Omental fat pad (tissue), 4 donors: Measurements from ENCODE around the gene DNAH10. TPM values are rescaled to one million over a fixed set of nuclear protein-coding genes. Genes with fewer than 3 reads are reported as not detected.

Experiments used
- ATAC-seq: fragments of 150-250 bp; one replicate; pipeline ENCODE4 v1.9.1; 2016; ENCODE audit warnings: mild to moderate bottlenecking, moderate library complexity; ENCODE audit not compliant: low FRiP score
- DNase-seq: peaks from one replicate; pipeline ENCODE4 v3.0.0-alpha.2; 2019; ENCODE audit warnings: low spot score
- CTCF ChIP-seq, 3 donors: fragments of 450-650 bp; IDR thresholded peaks; one replicate each; pipeline ENCODE4 v1.5.1; 2016 to 2017; ENCODE audit warnings: antibody characterized with exemption in 3 of 3, mild to moderate bottlenecking in 3 of 3, moderate library complexity in 2 of 3
- total RNA-seq, 4 donors: library from RNA; depleted of rRNA; stranded (reverse); fragments of >200 nt; gene quantifications; one replicate each; pipeline ENCODE4 v1.1.0, GENCODE V29; 2016

The DNAH10 gene
- total RNA-seq, 4 donors from 2014 or later = 0.06 to 2.3 (median 0.48) TPM; not detected in 1

- no peak for ATAC-seq
- no peak for TF ChIP-seq CTCF (IDR thresholded peaks at IDR 0.05)
- DNase-seq = no peak
These were observed 171.1 kb downstream of the DNAH10 start for GRCh38 chr12:123933214-123933613.

- no peak for TF ChIP-seq CTCF (IDR thresholded peaks at IDR 0.05)
- DNase-seq = no peak
- ATAC-seq = no peak
These were observed 172.0 kb downstream of the DNAH10 start for GRCh38 chr12:123934016-123934620.

GRCh38 chr12:123934829-123935228 is 172.7 kb downstream of the DNAH10 start:
- ATAC-seq (no peak), DNase-seq (no peak)
- TF ChIP-seq CTCF (IDR thresholded peaks at IDR 0.05) = no peak

GRCh38 chr12:123935956-123936355 is 173.9 kb downstream of the DNAH10 start:
- ATAC-seq (no peak), DNase-seq (no peak)
- no peak for TF ChIP-seq CTCF (IDR thresholded peaks at IDR 0.05)

GRCh38 chr12:123936471-123936870 is 174.4 kb downstream of the DNAH10 start:
- ATAC-seq = no peak
- no peak for TF ChIP-seq CTCF (IDR thresholded peaks at IDR 0.05)

GRCh38 chr12:123936956-123937706 is 175.0 kb downstream of the DNAH10 start:
- DNase-seq (no peak), ATAC-seq (no peak)
- no peak for TF ChIP-seq CTCF (IDR thresholded peaks at IDR 0.05)

More at GRCh38 chr12:123936471-123936870, 174.4 kb downstream of the DNAH10 start:
- no peak for DNase-seq
